Sigmoid colon (tissue), 3 donors: ENCODE data around the gene CFAP61.
"Not testable (repeated sequence)": the region's sequence is repeated elsewhere in the genome, so short reads cannot be mapped to it uniquely, and the experiment has no call there.

Source experiments
- CTCF ChIP-seq, 4 experiments: fragments of 450-650 bp in 3 of 4; fragments of 200-600 bp in 1 of 4; IDR thresholded peaks; one replicate each; pipeline ENCODE4 v1.5.1; 2016 to 2019; ENCODE audit warnings: antibody characterized with exemption in 4 of 4, mild to moderate bottlenecking in 3 of 4, moderate library complexity in 2 of 4
- POLR2A ChIP-seq, 2 donors: fragments of 450-650 bp; IDR thresholded peaks; one replicate each; pipeline ENCODE4 v1.6.1; 2016; ENCODE audit warnings: antibody characterized with exemption in 2 of 2, mild to moderate bottlenecking in 2 of 2, moderate library complexity in 2 of 2

GRCh38 chr20:20244384-20244783 lies 192.1 kb downstream of the CFAP61 start:
- not testable (repeated sequence) for TF ChIP-seq POLR2A, CTCF (IDR thresholded peaks at IDR 0.05)
